WTC11 (cell line): Measurements from ENCODE around the gene TMEM63B. TPM values are rescaled to one million over a fixed set of nuclear protein-coding genes. Genes with fewer than 3 reads are reported as not detected.

Experiments used
- ATAC-seq: fragments of 200-7000 bp; cut with Tn5 transposase; 2 replicates; pipeline ENCODE4 v1.10.0; 2021; ENCODE audit warnings: mild to moderate bottlenecking, moderate library complexity
- CTCF ChIA-PET: fragments of 300-600 bp; sonication (Branson Sonifier 250); formaldehyde crosslinking; loops from one replicate; lab custom pipeline; 2021; ENCODE audit warnings: antibody characterized with exemption; lab: Charles Lee
- POLR2A ChIA-PET: fragments of 350-600 bp; sonication (Branson Sonifier 250); formaldehyde crosslinking; loops from one replicate; lab custom pipeline; 2021; ENCODE audit warnings: antibody characterized with exemption; lab: Charles Lee
- DNase-seq: peaks from one replicate; pipeline ENCODE4 v3.0.0; 2021; ENCODE audit warnings: low spot score
- H3K27ac Mint-ChIP-seq: 2 replicates; pipeline ENCODE4 v1.8.0; 2021; ENCODE audit warnings: mixed read lengths
- H3K27me3 Mint-ChIP-seq: 2 replicates; pipeline ENCODE4 v1.8.0; 2021; ENCODE audit warnings: low read depth, mild to moderate bottlenecking, moderate library complexity, mixed read lengths
- H3K36me3 Mint-ChIP-seq: 2 replicates; pipeline ENCODE4 v1.8.0; 2021; ENCODE audit warnings: mixed read lengths
- H3K4me1 Mint-ChIP-seq: 2 replicates; pipeline ENCODE4 v1.8.0; 2022; ENCODE audit warnings: mixed read lengths
- H3K4me3 Mint-ChIP-seq: 2 replicates; pipeline ENCODE4 v1.8.0; 2021; ENCODE audit warnings: mild to moderate bottlenecking, moderate library complexity, mixed read lengths
- H3K9me3 Mint-ChIP-seq: 2 replicates; pipeline ENCODE4 v1.8.0; 2021; ENCODE audit warnings: mixed read lengths
- ETV6 ChIP-seq: sonication (generic); formaldehyde crosslinking; IDR thresholded peaks from 2 replicates; pipeline ENCODE4 v1.8.1; 2022; ENCODE audit warnings: mild to moderate bottlenecking, missing genetic modification reagents
- GABPB1 ChIP-seq: sonication (generic); formaldehyde crosslinking; IDR thresholded peaks from 2 replicates; pipeline ENCODE4 v1.8.1; 2023; ENCODE audit warnings: mild to moderate bottlenecking, missing genetic modification reagents
- IRF2 ChIP-seq: sonication (generic); formaldehyde crosslinking; IDR thresholded peaks from 2 replicates; pipeline ENCODE4 v1.8.0; 2022; ENCODE audit warnings: low read depth, missing genetic modification reagents, borderline replicate concordance
- NFATC4 ChIP-seq: fragments of 250-450 bp; sonication (Bioruptor Pico); IDR thresholded peaks from 2 replicates; pipeline ENCODE4 v1.9.0; 2021; ENCODE audit warnings: mild to moderate bottlenecking
- NFE2L1 ChIP-seq: sonication (generic); formaldehyde crosslinking; IDR thresholded peaks from 2 replicates; pipeline ENCODE4 v1.8.1; 2023; ENCODE audit warnings: missing genetic modification reagents
- NFYB ChIP-seq: sonication (generic); formaldehyde crosslinking; conservative IDR thresholded peaks from 2 replicates; pipeline ENCODE4 v1.8.0; 2022; ENCODE audit warnings: low read depth, missing genetic modification reagents
- RELA ChIP-seq: sonication (generic); formaldehyde crosslinking; IDR thresholded peaks from 2 replicates; pipeline ENCODE4 v1.8.1; 2022; ENCODE audit warnings: missing genetic modification reagents, mild to moderate bottlenecking, borderline replicate concordance
- RORB ChIP-seq: fragments of 250-450 bp; sonication (Bioruptor Pico); IDR thresholded peaks from 2 replicates; pipeline ENCODE4 v1.9.0; 2021; ENCODE audit warnings: mild to moderate bottlenecking
- SMAD3 ChIP-seq: sonication (generic); formaldehyde crosslinking; IDR thresholded peaks from 2 replicates; pipeline ENCODE4 v1.8.0; 2022; ENCODE audit warnings: missing genetic modification reagents, mild to moderate bottlenecking, borderline replicate concordance
- SMAD4 ChIP-seq: sonication (generic); formaldehyde crosslinking; IDR thresholded peaks from 2 replicates; pipeline ENCODE4 v1.8.0; 2022; ENCODE audit warnings: mild to moderate bottlenecking, missing genetic modification reagents
- SP1 ChIP-seq: sonication (generic); formaldehyde crosslinking; conservative IDR thresholded peaks from 2 replicates; pipeline ENCODE4 v1.8.1; 2022; ENCODE audit warnings: missing genetic modification reagents
- TCF7 ChIP-seq: sonication (generic); formaldehyde crosslinking; IDR thresholded peaks from 2 replicates; pipeline ENCODE4 v1.8.0; 2022; ENCODE audit warnings: mild to moderate bottlenecking, low read depth, missing genetic modification reagents, moderate library complexity
- TEAD4 ChIP-seq: sonication (generic); formaldehyde crosslinking; IDR thresholded peaks from 2 replicates; pipeline ENCODE4 v1.8.0; 2022; ENCODE audit warnings: mild to moderate bottlenecking, missing genetic modification reagents
- ZNF121 ChIP-seq: sonication (generic); formaldehyde crosslinking; IDR thresholded peaks from 2 replicates; pipeline ENCODE4 v1.8.0; 2023; ENCODE audit warnings: missing genetic modification reagents
- ZNF138 ChIP-seq: sonication (generic); formaldehyde crosslinking; conservative IDR thresholded peaks from 2 replicates; pipeline ENCODE4 v1.8.1; 2022; ENCODE audit warnings: mild to moderate bottlenecking, moderate library complexity, missing genetic modification reagents
- ZNF219 ChIP-seq: sonication (generic); formaldehyde crosslinking; IDR thresholded peaks from 2 replicates; pipeline ENCODE4 v1.8.0; 2023; ENCODE audit warnings: missing genetic modification reagents, mild to moderate bottlenecking, borderline replicate concordance
- ZNF263 ChIP-seq: sonication (generic); formaldehyde crosslinking; IDR thresholded peaks from 2 replicates; pipeline ENCODE4 v1.8.1; 2022; ENCODE audit warnings: low read depth, mild to moderate bottlenecking, moderate library complexity, missing genetic modification reagents
- ZNF423 ChIP-seq: fragments of 250-450 bp; sonication (Bioruptor Pico); IDR thresholded peaks from 2 replicates; pipeline ENCODE4 v2.1.2; 2022; ENCODE audit warnings: mild to moderate bottlenecking, moderate library complexity
- total RNA-seq: library from RNA; stranded (reverse); gene quantifications from 3 replicates; pipeline ENCODE4 v1.2.3, GENCODE V29; 2021
- TF ChIP-seq, protein P1 (sequence below): fragments of 250-450 bp; sonication (Bioruptor Pico); IDR thresholded peaks from 2 replicates; pipeline ENCODE4 v2.1.2; 2022; ENCODE audit warnings: mild to moderate bottlenecking, moderate library complexity
- TF ChIP-seq, protein P2 (sequence below): fragments of 250-450 bp; sonication (Bioruptor Pico); IDR thresholded peaks from 2 replicates; pipeline ENCODE4 v1.9.0; 2021; ENCODE audit warnings: moderate library complexity, mild to moderate bottlenecking, inconsistent platforms, borderline replicate concordance
- TF ChIP-seq, protein P3 (sequence below): sonication (generic); formaldehyde crosslinking; IDR thresholded peaks from 2 replicates; pipeline ENCODE4 v1.8.0; 2023; ENCODE audit warnings: missing genetic modification reagents, mild to moderate bottlenecking, borderline replicate concordance
- TF ChIP-seq, protein P4 (sequence below): sonication (generic); formaldehyde crosslinking; IDR thresholded peaks from 2 replicates; pipeline ENCODE4 v1.8.1; 2023; ENCODE audit warnings: mild to moderate bottlenecking, moderate library complexity, missing genetic modification reagents
- TF ChIP-seq, protein P5 (sequence below): fragments of 200-600 bp; IDR thresholded peaks from 2 replicates; pipeline ENCODE4 v1.8.0; 2022; ENCODE audit warnings: antibody characterized with exemption

TMEM63B gene
- total RNA-seq, 1 experiment from 2014 or later, result 72.8 TPM

DNA sequence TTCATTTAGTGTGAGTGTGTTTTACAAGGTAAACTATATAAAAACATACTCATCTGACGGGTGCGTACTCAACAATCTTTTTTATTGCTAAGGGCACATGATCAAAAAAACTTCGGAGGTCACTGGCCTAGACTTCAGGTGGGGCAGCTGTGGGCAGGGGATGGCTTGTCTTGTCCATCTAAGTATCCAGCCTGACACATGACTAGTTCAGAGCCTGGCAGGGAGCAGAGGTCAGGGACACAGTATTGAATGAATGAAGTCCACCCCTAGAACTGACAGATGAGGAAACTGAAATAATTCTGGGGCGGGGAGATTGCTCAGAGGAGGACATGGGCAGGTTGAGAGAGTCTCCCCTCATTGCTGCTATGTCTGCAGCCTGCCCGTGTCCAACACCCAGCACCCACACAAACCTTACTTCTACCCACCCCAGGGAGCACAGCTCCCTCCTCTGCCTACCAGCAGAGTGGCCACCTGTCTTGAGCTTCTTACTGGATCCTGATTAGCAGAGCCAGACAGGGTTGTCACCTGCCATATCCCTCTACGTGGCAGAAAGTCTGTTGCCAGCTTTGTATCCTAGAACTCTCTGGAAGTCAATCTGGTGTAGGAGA, 49.0 kb upstream of the TMEM63B start:
- ChIA-PET CTCF (interaction anchor here (0.5 to 4.5 kb wide), 95 partner anchors 10 to 502 kb away, joined by 3 to 52 read pairs (median 4); partner anchors contain the start of genes GTPBP2, POLH, RSPH9 and SLC35B2), POLR2A (interaction anchor here (1.0 kb wide), 1 partner anchor 309 kb away, joined by 6 read pairs; the partner anchor contains the start of gene VEGFA)
- H3K27ac Mint-ChIP-seq, result no peak overlapping the region
- no peaks in the 10 kb centered on the region for H3K9me3 Mint-ChIP-seq
- no peaks in the 10 kb centered on the region for H3K36me3 Mint-ChIP-seq
- H3K4me1 Mint-ChIP-seq, result peaks cover 34% of the 10 kb centered on the region
- DNase-seq (no peak), ATAC-seq (no peak)
- H3K27me3 Mint-ChIP-seq, result no peaks in the 10 kb centered on the region
- TF ChIP-seq IRF2 (CRISPR knock-in tag), result no peak
- no peak for TF ChIP-seq SP1 (CRISPR knock-in tag)
- TF ChIP-seq, protein P1, sequence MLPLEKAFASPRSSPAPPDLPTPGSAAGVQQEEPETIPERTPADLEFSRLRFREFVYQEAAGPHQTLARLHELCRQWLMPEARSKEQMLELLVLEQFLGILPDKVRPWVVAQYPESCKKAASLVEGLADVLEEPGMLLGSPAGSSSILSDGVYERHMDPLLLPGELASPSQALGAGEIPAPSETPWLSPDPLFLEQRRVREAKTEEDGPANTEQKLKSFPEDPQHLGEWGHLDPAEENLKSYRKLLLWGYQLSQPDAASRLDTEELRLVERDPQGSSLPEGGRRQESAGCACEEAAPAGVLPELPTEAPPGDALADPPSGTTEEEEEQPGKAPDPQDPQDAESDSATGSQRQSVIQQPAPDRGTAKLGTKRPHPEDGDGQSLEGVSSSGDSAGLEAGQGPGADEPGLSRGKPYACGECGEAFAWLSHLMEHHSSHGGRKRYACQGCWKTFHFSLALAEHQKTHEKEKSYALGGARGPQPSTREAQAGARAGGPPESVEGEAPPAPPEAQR (CRISPR knock-in tag), result no peak
- no peak for TF ChIP-seq ETV6 (CRISPR knock-in tag)
- TF ChIP-seq SMAD4, result no peak
- no peak for TF ChIP-seq RORB
- TF ChIP-seq RELA, result no peak
- TF ChIP-seq SMAD3 (CRISPR knock-in tag), result no peak
- TF ChIP-seq ZNF138 (CRISPR knock-in tag), result no peak
- no peak for TF ChIP-seq ZNF121 (CRISPR knock-in tag)
- no peak for TF ChIP-seq TCF7 (CRISPR knock-in tag)
- TF ChIP-seq, protein P2, sequence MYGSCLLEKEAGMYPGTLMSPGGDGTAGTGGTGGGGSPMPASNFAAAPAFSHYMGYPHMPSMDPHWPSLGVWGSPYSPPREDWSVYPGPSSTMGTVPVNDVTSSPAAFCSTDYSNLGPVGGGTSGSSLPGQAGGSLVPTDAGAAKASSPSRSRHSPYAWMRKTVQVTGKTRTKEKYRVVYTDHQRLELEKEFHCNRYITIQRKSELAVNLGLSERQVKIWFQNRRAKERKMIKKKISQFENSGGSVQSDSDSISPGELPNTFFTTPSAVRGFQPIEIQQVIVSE (CRISPR knock-in tag), result no peak
- no peak for TF ChIP-seq NFYB
- H3K4me3 Mint-ChIP-seq, result no peak overlapping the region

DNA sequence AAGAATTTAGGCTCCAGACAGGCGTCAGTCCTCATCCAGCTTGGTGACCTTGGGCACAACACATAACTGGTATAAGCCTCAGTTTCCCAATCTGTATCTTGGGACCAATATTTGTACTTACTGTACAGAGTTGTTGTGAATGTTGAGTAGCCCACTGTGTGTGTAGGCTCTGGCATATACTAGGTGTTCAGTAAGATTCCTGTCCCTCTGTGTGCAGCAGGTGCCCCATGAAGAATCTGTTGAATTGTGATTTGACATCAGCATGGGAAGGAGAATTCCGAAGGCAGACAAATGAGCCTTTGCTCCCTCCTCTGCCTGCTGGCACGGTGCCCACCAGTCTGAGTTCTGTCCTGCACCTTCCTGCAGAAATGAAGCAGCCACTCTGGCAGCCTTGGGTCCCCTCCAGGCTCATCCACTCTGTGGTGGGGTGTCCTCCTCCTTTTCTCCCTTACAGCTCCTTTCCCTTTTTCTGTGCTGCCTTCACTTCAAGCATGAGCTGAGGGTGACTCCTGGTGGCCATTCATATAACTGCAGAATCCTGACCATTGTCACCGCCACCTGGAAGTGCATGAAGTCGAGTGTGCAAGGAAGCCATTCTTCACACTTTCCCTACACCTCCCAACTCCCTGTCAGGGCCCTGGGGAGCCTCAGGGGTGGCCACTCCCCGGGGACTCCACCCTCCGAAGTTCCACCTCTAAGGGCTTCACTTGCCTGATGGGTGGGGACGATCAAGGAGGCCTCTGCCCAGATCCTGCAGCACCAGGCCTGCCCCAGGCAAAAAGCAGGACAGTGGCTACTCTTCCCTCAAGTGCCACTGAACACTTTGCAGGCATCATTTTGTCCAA, 48.3 kb upstream of the TMEM63B start:
- TF ChIP-seq TEAD4 (CRISPR knock-in tag) (no peak), ZNF423 (peak; percentile 44), GABPB1 (peak; percentile 43; the same call in 1 of the 2 replicates), ZNF219 (no peak), RELA (no peak), NFE2L1 (no peak), NFATC4 (CRISPR knock-in tag) (no peak), ZNF263 (CRISPR knock-in tag) (peak; percentile 69; the same call in 1 of the 2 replicates)
- TF ChIP-seq, protein P3, sequence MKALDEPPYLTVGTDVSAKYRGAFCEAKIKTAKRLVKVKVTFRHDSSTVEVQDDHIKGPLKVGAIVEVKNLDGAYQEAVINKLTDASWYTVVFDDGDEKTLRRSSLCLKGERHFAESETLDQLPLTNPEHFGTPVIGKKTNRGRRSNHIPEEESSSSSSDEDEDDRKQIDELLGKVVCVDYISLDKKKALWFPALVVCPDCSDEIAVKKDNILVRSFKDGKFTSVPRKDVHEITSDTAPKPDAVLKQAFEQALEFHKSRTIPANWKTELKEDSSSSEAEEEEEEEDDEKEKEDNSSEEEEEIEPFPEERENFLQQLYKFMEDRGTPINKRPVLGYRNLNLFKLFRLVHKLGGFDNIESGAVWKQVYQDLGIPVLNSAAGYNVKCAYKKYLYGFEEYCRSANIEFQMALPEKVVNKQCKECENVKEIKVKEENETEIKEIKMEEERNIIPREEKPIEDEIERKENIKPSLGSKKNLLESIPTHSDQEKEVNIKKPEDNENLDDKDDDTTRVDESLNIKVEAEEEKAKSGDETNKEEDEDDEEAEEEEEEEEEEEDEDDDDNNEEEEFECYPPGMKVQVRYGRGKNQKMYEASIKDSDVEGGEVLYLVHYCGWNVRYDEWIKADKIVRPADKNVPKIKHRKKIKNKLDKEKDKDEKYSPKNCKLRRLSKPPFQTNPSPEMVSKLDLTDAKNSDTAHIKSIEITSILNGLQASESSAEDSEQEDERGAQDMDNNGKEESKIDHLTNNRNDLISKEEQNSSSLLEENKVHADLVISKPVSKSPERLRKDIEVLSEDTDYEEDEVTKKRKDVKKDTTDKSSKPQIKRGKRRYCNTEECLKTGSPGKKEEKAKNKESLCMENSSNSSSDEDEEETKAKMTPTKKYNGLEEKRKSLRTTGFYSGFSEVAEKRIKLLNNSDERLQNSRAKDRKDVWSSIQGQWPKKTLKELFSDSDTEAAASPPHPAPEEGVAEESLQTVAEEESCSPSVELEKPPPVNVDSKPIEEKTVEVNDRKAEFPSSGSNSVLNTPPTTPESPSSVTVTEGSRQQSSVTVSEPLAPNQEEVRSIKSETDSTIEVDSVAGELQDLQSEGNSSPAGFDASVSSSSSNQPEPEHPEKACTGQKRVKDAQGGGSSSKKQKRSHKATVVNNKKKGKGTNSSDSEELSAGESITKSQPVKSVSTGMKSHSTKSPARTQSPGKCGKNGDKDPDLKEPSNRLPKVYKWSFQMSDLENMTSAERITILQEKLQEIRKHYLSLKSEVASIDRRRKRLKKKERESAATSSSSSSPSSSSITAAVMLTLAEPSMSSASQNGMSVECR (CRISPR knock-in tag), result no peak
- TF ChIP-seq, protein P4, sequence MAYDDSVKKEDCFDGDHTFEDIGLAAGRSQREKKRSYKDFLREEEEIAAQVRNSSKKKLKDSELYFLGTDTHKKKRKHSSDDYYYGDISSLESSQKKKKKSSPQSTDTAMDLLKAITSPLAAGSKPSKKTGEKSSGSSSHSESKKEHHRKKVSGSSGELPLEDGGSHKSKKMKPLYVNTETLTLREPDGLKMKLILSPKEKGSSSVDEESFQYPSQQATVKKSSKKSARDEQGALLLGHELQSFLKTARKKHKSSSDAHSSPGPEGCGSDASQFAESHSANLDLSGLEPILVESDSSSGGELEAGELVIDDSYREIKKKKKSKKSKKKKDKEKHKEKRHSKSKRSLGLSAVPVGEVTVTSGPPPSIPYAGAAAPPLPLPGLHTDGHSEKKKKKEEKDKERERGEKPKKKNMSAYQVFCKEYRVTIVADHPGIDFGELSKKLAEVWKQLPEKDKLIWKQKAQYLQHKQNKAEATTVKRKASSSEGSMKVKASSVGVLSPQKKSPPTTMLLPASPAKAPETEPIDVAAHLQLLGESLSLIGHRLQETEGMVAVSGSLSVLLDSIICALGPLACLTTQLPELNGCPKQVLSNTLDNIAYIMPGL (CRISPR knock-in tag), result no peak
- TF ChIP-seq, protein P5, sequence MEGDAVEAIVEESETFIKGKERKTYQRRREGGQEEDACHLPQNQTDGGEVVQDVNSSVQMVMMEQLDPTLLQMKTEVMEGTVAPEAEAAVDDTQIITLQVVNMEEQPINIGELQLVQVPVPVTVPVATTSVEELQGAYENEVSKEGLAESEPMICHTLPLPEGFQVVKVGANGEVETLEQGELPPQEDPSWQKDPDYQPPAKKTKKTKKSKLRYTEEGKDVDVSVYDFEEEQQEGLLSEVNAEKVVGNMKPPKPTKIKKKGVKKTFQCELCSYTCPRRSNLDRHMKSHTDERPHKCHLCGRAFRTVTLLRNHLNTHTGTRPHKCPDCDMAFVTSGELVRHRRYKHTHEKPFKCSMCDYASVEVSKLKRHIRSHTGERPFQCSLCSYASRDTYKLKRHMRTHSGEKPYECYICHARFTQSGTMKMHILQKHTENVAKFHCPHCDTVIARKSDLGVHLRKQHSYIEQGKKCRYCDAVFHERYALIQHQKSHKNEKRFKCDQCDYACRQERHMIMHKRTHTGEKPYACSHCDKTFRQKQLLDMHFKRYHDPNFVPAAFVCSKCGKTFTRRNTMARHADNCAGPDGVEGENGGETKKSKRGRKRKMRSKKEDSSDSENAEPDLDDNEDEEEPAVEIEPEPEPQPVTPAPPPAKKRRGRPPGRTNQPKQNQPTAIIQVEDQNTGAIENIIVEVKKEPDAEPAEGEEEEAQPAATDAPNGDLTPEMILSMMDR, result peak; percentile 83
- no peaks in the 10 kb centered on the region for H3K36me3 Mint-ChIP-seq
- H3K27ac Mint-ChIP-seq, result no peak overlapping the region
- H3K9me3 Mint-ChIP-seq, result no peaks in the 10 kb centered on the region
- H3K27me3 Mint-ChIP-seq, result no peaks in the 10 kb centered on the region
- ATAC-seq (peak; percentile 47), DNase-seq (peak; percentile 86)
- no peak overlapping the region for H3K4me3 Mint-ChIP-seq
- ChIA-PET POLR2A (interaction anchor here (1.0 kb wide), 1 partner anchor 309 kb away, joined by 6 read pairs; the partner anchor contains the start of gene VEGFA), CTCF (interaction anchor here (0.5 to 4.5 kb wide), 95 partner anchors 9 to 503 kb away, joined by 3 to 52 read pairs (median 4); partner anchors contain the start of genes GTPBP2, POLH, RSPH9 and SLC35B2)
- peaks cover 29% of the 10 kb centered on the region for H3K4me1 Mint-ChIP-seq
